Measurements from ENCODE around the gene CDHR3.

Gene CDHR3

DNA sequence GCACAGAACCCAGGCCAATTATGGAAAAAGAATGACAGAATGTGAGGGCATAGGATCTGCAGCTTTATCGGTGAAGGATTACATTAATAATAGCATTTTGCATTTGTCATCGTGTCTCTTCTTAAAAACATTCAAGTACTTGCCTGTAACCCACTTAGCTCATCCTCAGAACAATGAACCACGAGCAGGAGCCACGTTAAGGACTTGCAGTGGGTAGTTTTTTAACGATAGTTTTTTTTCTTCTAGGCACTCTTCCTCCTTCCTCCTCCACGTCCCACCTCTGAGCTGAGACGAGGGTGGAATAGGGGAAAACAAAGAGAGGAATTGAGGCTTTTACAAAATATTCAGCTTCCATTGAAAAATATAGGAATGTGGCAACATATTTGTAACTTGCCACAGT is 27.1 kb downstream of the CDHR3 start:
- DNase-seq = no peak
- no peak overlapping the region for H2AFZ ChIP-seq (ENCODE audit: low read length)
- no peaks in the 10 kb centered on the region for H3K4me1 ChIP-seq (ENCODE audit: low read length)
- H3K4me3 ChIP-seq (ENCODE audit: low read length) = no peak overlapping the region
- H3K36me3 ChIP-seq (replicated peaks; ENCODE audit: insufficient read depth, low read length) = no peaks in the 10 kb centered on the region
- no peaks in the 10 kb centered on the region for H3K9me3 ChIP-seq (replicated peaks; ENCODE audit: insufficient read depth, low read length)
- TF ChIP-seq EZH2phosphoT487 (IDR thresholded peaks at IDR 0.05; ENCODE audit: low read length) (no peak), EZH2 (optimal IDR thresholded peaks at IDR 0.05; ENCODE audit: low read depth, low read length) (no peak)
- TF ChIP-seq, protein P1, sequence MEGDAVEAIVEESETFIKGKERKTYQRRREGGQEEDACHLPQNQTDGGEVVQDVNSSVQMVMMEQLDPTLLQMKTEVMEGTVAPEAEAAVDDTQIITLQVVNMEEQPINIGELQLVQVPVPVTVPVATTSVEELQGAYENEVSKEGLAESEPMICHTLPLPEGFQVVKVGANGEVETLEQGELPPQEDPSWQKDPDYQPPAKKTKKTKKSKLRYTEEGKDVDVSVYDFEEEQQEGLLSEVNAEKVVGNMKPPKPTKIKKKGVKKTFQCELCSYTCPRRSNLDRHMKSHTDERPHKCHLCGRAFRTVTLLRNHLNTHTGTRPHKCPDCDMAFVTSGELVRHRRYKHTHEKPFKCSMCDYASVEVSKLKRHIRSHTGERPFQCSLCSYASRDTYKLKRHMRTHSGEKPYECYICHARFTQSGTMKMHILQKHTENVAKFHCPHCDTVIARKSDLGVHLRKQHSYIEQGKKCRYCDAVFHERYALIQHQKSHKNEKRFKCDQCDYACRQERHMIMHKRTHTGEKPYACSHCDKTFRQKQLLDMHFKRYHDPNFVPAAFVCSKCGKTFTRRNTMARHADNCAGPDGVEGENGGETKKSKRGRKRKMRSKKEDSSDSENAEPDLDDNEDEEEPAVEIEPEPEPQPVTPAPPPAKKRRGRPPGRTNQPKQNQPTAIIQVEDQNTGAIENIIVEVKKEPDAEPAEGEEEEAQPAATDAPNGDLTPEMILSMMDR (IDR thresholded peaks at IDR 0.05; ENCODE audit: low read length) = no peak
- H4K20me1 ChIP-seq (ENCODE audit: insufficient read depth, low read length) = no peaks in the 10 kb centered on the region
- H3F3A ChIP-seq (ENCODE audit: insufficient read depth, low read length) = no peaks in the 10 kb centered on the region
- no peaks in the 10 kb centered on the region for H3K9me2 ChIP-seq (replicated peaks; ENCODE audit: insufficient read depth, low read length)
- no peak overlapping the region for H3K27ac ChIP-seq (ENCODE audit: low read length)
- no peak overlapping the region for H3K9ac ChIP-seq (ENCODE audit: low read length)
- H3K27me3 ChIP-seq (replicated peaks; ENCODE audit: insufficient read depth, low read length) = no peaks in the 10 kb centered on the region
- no peaks in the 10 kb centered on the region for H3K79me2 ChIP-seq (ENCODE audit: low read length)
- H3K4me2 ChIP-seq (ENCODE audit: low read depth, low read length) = no peak overlapping the region

DNA sequence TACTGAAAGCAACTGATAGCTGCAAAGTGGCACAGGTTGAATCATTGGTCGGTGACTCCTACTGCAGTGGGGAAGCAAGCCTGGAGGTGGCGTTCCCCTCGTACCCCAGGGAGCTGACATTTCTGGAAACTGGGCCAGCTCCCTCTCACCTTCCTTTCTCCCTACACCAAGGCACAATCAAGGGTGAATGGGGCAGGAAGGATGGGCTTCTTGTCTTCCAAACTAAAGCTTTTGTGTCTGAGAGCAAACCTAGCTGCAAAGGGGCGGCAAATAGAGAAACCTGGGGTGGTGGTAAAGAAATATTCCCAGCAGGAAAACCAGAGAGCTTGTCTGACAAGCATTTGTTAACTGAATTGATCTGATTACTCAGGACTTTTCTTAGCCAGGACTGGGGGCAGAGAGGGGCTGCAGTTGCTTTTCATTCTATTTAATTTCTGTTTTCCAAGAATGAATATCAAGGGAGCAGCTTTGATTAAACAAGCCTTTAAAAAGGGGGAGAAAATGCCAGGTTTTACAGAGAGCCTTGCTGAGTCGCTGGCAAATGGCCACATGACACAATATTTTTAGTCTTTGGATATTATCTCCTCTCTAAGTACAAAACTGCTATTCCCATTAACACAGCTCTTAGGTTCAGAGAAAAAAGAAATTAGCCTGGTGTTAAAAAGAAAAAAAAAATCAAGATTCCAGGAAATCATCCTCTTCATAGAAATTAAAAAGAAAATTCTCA is 27.8 kb downstream of the CDHR3 start:
- Histone ChIP-seq H3K4me1 (ENCODE audit: low read length) (no peaks in the 10 kb centered on the region), H2AFZ (ENCODE audit: low read length) (no peak overlapping the region), H4K20me1 (ENCODE audit: insufficient read depth, low read length) (no peaks in the 10 kb centered on the region), H3K79me2 (ENCODE audit: low read length) (no peaks in the 10 kb centered on the region), H3K9me3 (replicated peaks; ENCODE audit: insufficient read depth, low read length) (no peaks in the 10 kb centered on the region), H3K27ac (ENCODE audit: low read length) (no peak overlapping the region), H3K9ac (ENCODE audit: low read length) (no peak overlapping the region), H3K4me2 (ENCODE audit: low read depth, low read length) (no peak overlapping the region), H3K36me3 (replicated peaks; ENCODE audit: insufficient read depth, low read length) (no peaks in the 10 kb centered on the region), H3K9me2 (replicated peaks; ENCODE audit: insufficient read depth, low read length) (no peaks in the 10 kb centered on the region), H3F3A (ENCODE audit: insufficient read depth, low read length) (no peaks in the 10 kb centered on the region), H3K27me3 (replicated peaks; ENCODE audit: insufficient read depth, low read length) (no peaks in the 10 kb centered on the region), H3K4me3 (ENCODE audit: low read length) (no peak overlapping the region)
- no peak for TF ChIP-seq EZH2 (optimal IDR thresholded peaks at IDR 0.05; ENCODE audit: low read depth, low read length)
- DNase-seq = no peak

DNA sequence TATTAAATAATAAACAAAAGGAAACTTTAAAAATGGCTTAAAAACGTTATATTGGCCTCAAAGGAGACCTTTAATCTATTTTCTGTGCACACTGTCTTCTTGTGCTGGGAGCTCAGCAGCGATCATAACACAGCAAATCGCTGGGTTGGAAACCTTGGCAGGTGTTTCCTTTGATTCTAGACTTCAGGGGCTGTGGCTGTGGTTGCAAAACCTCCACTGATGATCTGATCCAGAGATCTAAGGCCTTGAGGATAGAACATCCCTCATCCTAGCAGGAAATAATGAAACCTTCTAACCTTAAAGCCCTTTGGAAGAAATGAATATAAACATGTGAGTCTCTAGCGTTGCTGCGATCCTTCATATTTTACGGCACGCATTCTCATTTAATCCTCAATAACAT is 29.8 kb downstream of the CDHR3 start:
- no peak overlapping the region for H3K4me2 ChIP-seq (ENCODE audit: low read depth, low read length)

More for the DNA sequence above, 29.8 kb downstream of the CDHR3 start:
- H3K36me3 ChIP-seq (replicated peaks; ENCODE audit: insufficient read depth, low read length) = no peaks in the 10 kb centered on the region
- no peak for TF ChIP-seq EZH2 (optimal IDR thresholded peaks at IDR 0.05; ENCODE audit: low read depth, low read length)
- TF ChIP-seq, protein P1 (IDR thresholded peaks at IDR 0.05; ENCODE audit: low read length) = no peak
- no peak for TF ChIP-seq EZH2phosphoT487 (IDR thresholded peaks at IDR 0.05; ENCODE audit: low read length)
- H3K4me3 ChIP-seq (ENCODE audit: low read length) = no peak overlapping the region
- H3K27ac ChIP-seq (ENCODE audit: low read length) = no peak overlapping the region
- DNase-seq = no peak
- no peaks in the 10 kb centered on the region for H3K79me2 ChIP-seq (ENCODE audit: low read length)
- H3K9me2 ChIP-seq (replicated peaks; ENCODE audit: insufficient read depth, low read length) = no peaks in the 10 kb centered on the region
- no peaks in the 10 kb centered on the region for H3K9me3 ChIP-seq (replicated peaks; ENCODE audit: insufficient read depth, low read length)
- no peaks in the 10 kb centered on the region for H3K4me1 ChIP-seq (ENCODE audit: low read length)
- no peaks in the 10 kb centered on the region for H4K20me1 ChIP-seq (ENCODE audit: insufficient read depth, low read length)
- no peak overlapping the region for H3K9ac ChIP-seq (ENCODE audit: low read length)
- H3F3A ChIP-seq (ENCODE audit: insufficient read depth, low read length) = no peaks in the 10 kb centered on the region
- H2AFZ ChIP-seq (ENCODE audit: low read length) = no peak overlapping the region
- H3K27me3 ChIP-seq (replicated peaks; ENCODE audit: insufficient read depth, low read length) = no peaks in the 10 kb centered on the region
